ENCODE measurements around the gene SBF1. TPM values are rescaled to one million over a fixed set of nuclear protein-coding genes. Genes with fewer than 3 reads are reported as not detected.

Gene SBF1
- total RNA-seq, 4 donors from 2014 or later, result 19.9 to 66.1 (median 26.7) TPM

DNA sequence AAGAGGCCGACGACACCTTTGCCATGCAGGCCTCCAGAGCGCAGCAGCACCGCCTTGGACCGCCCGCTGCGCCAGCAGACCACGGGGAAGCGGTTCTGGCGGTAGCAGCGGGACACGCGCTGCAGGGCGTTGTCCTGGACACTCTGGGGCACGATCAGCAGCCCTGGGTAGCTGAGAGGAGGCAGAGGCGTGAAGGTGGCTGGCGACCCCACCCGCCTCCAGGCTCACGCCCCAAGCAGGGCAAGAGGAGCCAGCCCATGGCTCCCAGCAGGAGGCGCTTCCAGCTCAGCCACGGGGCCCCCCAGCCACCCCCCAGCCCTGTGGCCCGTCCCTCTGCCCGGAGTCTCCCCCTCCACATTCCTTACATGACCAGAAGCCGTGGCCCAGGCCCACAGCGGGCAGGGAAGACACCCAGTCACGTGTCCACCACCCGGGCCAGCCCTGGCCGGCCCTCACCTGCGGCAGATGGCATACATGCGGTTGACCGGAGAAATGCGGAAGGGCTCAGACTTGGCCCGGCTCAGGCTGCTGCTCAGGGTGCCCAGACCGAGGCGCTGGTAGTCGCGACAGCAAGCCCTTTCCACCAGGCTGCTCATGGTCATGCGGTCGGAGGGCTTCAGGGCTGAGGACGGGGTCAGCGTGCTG, 15.2 kb downstream of the SBF1 start:
- TF ChIP-seq, protein P1, sequence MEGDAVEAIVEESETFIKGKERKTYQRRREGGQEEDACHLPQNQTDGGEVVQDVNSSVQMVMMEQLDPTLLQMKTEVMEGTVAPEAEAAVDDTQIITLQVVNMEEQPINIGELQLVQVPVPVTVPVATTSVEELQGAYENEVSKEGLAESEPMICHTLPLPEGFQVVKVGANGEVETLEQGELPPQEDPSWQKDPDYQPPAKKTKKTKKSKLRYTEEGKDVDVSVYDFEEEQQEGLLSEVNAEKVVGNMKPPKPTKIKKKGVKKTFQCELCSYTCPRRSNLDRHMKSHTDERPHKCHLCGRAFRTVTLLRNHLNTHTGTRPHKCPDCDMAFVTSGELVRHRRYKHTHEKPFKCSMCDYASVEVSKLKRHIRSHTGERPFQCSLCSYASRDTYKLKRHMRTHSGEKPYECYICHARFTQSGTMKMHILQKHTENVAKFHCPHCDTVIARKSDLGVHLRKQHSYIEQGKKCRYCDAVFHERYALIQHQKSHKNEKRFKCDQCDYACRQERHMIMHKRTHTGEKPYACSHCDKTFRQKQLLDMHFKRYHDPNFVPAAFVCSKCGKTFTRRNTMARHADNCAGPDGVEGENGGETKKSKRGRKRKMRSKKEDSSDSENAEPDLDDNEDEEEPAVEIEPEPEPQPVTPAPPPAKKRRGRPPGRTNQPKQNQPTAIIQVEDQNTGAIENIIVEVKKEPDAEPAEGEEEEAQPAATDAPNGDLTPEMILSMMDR (IDR thresholded peaks at IDR 0.05; ENCODE audit: low read depth), result no peak

GRCh38 chr22:50459016-50459415, 15.8 kb downstream of the SBF1 start:
- TF ChIP-seq, protein P1 (IDR thresholded peaks at IDR 0.05; ENCODE audit: low read depth), result no peak

DNA sequence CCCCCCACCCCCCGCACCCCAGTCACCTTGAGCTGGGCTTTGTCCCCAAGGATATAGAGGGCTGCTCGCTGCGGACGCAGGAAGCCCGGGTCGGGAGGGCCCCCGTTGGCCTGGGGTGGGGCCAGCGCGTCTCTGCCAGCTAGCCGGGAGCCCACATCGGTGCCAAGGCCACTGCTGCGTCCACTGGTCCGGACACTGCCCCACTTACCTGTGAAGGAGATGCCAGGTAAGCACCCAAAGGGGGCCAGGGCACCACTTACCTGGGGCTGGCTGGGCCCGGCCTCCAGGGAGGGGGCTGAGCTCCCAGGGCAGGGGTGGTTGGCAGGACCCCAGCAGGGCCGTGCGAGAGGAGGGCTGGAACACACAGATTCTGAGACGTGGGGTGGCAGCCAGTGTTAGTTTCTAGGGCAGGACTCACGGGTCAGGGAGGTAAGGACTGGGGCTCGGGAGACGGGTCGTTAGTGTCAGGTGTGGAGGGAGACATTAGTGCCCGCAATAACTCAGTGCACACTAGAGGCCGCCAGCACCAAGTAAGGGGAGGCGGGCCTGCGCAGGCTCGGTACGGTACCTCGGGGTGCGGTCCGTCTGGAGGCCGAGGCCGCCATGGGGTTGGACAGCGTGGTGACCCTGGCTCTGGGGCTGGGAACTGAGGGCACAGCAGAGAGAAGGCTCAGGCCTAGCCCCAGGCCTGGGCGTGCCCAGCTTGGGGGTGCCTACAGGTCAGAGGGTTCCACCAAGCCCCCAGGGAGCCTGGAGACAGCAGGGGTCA, 18.2 kb downstream of the SBF1 start:
- TF ChIP-seq, protein P1 (IDR thresholded peaks at IDR 0.05; ENCODE audit: low read depth), result no peak

DNA sequence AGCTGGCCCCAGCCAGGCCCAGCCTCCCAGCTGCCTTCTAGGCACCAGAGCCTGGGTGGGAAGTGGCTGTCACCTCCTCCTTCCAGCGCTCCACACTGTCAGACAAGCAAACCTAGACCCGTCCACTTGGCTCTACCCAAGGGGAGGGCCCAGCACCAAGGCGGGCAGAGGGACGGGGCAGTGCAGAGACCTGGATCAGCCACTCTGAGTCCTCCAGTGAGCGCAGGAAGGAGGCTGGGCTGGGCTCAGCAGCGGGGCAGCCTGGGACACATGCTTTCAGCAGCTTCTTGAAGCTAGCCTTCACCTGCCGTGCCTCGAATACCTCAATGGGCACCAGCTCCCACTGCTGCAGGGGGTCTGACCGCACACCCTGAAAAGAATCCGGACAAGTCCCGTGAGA, 18.8 kb downstream of the SBF1 start:
- TF ChIP-seq, protein P1 (IDR thresholded peaks at IDR 0.05; ENCODE audit: low read depth), result no peak

- TF ChIP-seq, protein P1 (IDR thresholded peaks at IDR 0.05; ENCODE audit: low read depth), result no peak
Observed at GRCh38 chr22:50455201-50455600, 19.6 kb downstream of the SBF1 start.

- TF ChIP-seq, protein P1 (IDR thresholded peaks at IDR 0.05; ENCODE audit: low read depth), result no peak
Observed at GRCh38 chr22:50454556-50455075, 20.2 kb downstream of the SBF1 start.

- TF ChIP-seq, protein P1 (IDR thresholded peaks at IDR 0.05; ENCODE audit: low read depth), result no peak
Observed at GRCh38 chr22:50452649-50453048, 22.2 kb downstream of the SBF1 start.

Measured in subcutaneous adipose tissue (tissue), 4 donors.